Measurements from ENCODE around the gene MNT.

- TF ChIP-seq CTCF (IDR thresholded peaks at IDR 0.05; ENCODE audit: low read depth, low read length, missing input control): peak; percentile 5
- no peak for TF ChIP-seq REST (IDR thresholded peaks at IDR 0.05)
- TF ChIP-seq NR2F2 (IDR thresholded peaks at IDR 0.05): no peak
- TF ChIP-seq RAD21 (IDR thresholded peaks at IDR 0.05): no peak
Measured at GRCh38 chr17:2421315-2422147, 20.7 kb upstream of the MNT start.

Measured in liver (tissue), 3 donors.